Measurements from ENCODE around the gene COL4A4.
"Not testable (repeated sequence)": the region's sequence is repeated elsewhere in the genome, so short reads cannot be mapped to it uniquely, and the experiment has no call there.

Gene COL4A4

DNA sequence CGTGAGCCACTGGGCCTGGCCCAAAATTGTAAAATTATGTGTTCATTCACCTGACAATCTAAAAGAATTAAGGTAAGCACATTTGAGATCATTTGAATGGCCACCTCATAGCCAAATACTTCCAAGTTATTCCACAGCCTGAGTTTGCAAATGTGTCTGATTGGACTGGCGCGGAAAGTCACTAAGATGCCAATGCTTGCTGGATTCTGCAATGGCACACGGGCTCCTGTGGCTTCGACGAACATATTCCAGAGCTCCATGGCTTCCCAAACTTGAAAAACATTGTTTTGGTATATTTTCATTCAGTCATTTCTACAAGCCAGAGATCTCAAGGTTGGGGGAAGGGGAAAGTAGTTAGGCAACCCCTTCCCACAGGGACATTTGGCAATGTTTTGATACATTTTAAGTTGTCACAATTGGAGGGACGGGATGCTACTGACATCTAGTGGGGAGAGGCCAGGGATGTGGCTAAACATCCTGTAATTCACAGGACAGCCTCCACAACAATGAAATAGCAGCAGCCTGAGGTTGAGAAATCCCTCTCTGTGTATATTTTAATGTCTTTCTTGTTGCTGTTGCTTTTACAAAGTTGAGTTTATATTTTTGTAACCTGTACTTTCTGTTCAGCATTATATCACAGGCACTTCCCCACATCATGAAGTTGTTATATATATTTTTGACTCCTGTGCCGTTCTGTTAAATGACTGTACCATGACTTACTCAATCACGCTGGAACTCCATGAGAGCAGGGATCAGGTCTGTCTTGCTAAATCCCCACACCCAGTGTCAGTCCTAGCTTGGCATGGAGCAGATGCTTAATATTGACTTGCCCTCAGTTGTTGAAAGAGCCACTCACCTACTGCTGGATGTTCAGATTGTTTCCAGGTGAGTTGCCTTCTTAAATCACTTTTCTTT, 56.9 kb downstream of the COL4A4 start:
- DNase-seq: peak; percentile 65

GRCh38 chr2:227103583-227103982, 60.4 kb downstream of the COL4A4 start:
- DNase-seq: no peak

- no peak for DNase-seq
Measured at GRCh38 chr2:227099340-227099739, 64.7 kb downstream of the COL4A4 start.

DNA sequence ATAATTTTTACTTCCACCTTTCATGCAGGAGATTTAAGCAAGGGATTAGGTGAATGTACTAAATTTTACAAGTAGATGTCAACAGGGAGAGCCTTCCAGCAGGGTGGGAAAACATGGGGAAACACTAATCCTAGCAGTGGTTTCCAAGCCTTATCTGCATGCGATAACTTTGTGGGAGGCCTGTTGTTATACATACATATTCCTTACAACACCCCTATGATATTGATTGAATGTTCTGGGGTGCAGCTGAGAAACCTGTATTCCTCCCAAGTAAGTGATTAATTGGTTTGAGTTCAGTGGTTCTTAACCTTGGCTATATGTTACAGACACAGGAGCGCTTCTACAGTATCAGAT, 65.9 kb downstream of the COL4A4 start:
- DNase-seq: no peak

DNA sequence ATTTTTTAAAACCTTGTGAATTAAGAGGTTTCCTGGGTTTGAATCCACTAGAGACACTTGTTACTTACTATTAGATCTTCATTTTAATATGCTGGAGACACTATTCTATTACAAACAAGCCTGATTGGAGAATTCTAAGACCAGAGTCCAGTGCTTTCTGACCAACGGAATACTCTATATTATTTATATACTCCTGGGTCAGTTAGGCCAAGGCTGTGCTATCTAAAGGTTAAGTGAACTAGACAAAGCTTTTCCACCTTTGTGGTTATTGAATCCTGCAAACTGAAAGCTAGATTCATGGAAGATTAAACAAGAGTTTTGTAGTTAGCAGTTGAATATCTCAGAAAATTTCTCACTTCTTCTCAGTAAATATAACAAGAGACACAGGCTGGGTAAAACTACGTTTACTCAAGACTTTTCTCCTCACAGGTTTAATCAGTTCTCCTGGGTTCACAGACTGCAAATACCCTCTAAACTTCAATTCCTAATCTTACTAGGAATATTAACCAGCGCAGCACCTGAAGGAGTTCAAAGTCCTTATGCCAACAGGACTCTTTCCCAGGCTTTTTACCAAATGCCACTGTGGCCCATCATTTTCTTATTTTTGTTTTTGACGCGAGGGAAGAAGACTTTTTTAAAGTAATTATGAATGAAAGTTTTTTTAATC, 66.4 kb downstream of the COL4A4 start:
- DNase-seq: no peak

- DNase-seq: no peak
Measured at GRCh38 chr2:227095346-227095745, 68.7 kb downstream of the COL4A4 start.

GRCh38 chr2:227082286-227082685, 81.7 kb downstream of the COL4A4 start:
- no peak for DNase-seq

GRCh38 chr2:227079726-227080125, 84.3 kb downstream of the COL4A4 start:
- DNase-seq: no peak

DNA sequence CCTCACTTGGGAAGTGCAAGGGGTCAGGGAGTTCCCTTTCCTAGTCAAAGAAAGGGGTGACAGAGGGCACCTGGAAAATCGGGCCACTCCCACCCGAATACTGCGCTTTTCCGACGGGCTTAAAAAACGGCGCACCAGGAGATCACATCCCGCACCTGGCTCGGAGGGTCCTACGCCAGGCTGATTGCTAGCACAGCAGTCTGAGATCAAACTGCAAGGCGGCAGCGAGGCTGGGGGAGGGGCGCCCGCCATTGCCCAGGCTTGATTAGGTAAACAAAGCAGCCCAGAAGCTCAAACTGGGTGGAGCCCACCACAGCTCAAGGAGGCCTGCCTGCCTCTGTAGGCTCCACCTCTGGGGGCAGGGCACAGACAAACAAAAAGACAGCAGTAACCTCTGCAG, 98.9 kb downstream of the COL4A4 start:
- DNase-seq: not testable (repeated sequence)

DNA sequence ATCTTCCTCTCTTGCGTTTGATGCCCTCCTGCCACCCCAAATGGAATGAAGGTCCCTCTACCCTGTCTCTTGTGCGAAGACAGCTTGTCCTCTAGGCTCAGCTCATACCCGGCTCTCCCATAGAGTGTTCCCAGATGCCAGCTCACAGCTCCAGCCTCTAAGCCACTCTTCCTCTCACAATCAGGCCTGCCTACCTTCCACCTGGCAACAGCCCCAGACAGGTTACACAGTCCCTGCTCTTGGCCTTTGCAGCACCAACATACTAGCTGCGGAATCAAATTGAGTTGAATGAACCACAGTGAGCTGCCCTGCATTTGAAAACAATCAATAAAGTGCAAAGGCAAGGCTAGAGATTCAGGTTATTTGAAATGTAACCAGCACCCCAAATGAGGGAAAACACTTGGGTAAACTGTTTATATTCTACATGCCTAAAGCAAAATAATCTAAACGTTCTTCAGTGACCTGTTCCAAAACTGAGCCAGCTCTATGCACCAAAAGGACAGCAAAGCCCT, 105.1 kb downstream of the COL4A4 start:
- no peak for DNase-seq

DNA sequence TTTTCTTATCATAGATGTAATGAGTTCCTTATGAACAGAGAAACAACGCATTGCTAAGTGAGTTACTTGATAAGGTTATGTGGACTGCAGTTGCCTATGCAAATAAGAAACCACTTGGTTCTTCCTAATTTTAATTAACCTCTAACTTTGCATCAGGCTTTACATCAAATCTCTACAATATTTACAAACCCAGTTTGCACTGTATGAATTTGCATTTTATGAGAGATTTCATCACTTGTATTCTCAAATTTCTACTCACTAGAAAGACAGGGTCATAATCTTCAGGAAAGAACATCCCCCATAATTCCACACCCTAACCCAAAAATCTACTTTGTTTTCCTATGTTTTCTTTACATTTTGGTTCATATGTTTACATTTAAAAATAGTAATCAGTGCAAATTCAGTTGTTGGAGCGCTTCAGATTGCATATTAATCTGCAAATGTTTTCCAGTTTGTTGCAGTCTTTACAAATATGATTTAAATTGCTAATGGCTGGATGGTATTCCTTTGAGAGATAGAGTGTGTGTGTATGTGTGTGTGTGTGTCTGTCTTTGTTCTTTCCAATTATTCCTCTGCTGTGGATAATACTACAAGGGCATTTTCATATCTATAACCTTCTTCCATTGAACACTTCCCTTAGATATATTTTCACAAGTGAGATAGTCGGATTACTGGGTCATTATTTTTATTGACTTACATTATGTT, 106.1 kb downstream of the COL4A4 start:
- DNase-seq: no peak

DNA sequence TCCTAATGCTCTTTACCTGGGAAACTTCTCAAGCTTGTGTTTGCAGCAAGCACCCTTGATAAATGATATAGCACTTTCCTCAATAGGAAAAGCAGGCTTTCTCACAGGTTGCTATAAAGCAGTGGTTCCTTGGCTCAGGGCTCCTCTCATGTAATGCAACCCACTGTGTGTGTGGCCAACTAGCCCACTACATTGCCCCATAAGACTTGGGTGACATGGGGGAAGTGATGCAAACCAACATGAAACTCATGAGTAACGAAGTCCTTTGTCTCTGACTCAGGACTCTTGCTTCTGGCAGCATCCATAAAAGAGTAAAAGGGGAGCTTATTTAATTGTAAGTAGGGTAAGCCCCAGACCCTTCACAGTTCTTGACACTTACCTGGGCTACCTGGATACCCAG, 106.9 kb downstream of the COL4A4 start:
- no peak for DNase-seq

DNA sequence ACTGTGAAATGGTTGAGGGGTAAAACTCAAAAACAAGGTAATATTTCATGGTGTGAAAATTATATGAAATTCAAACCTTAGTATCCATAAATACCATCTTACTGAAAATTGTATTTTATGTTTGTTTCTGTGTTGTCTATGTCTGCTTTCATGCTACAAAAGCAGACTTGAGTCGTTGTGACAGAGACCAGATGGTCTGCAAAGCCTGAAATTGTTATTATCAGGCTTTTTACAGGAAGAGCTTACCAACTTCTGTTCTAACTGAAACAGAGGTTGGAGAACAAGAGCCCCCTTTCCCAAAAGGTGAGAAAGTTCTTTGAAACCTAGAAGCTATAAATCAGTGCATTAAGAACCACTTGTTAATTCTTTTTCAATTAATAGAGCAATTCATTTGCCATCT, 110.0 kb downstream of the COL4A4 start:
- DNase-seq: no peak

DNA sequence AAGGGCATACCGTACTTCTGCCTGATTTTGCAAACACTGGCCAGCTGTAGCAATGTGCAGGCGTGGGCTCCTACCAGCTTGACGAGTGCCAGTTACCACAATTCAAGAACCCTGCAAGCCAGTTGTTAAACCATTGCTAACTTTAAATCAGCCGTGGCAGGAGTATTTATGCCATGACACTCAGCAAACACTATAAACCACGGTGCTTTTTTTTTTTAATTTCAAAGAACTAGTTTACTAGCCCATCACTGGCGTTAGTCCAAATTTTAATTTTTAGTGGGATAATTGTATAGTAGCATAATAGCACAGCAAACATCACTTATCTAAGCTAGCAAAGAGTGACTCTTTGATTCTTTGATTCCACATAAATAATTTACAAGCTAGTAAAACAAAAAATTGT, 111.1 kb downstream of the COL4A4 start:
- no peak for DNase-seq

GRCh38 chr2:227043981-227044380, 120.0 kb downstream of the COL4A4 start:
- no peak for DNase-seq

- no peak for DNase-seq
Measured at GRCh38 chr2:227038550-227039189, 125.3 kb downstream of the COL4A4 start.

GRCh38 chr2:227036527-227036926, 127.5 kb downstream of the COL4A4 start:
- DNase-seq: no peak

DNA sequence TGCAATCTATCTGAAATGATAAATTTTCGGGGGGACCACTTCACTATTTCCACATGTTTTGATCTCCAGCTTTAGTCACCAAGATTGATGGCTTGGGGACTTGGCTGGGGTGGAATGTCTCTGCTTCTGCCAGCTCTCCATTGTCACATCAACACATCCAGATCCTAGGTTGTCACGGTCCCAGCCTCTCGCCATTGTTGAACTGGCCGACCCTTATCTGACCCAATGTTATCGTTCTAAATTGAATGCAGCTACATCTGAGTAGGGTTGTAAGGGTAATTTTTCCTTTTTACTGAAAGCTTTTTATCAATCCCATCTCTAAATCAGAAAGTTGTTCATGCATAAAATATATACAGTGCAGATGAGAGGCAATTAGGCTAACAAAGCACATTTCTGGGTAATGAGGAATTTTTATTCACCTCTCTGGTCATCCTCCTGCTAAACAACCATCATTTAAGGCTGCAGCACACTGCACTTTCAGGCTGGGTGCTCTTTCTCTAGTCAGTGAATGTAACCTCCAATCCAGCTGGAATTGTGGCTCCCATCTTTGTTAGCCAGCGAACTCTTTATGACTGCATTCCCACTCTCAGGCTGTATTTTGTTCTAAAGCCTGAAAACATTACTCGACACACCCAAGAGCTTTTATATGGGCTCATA, 128.2 kb downstream of the COL4A4 start:
- peak; percentile 28 for DNase-seq

GRCh38 chr2:227033471-227034148, 130.4 kb downstream of the COL4A4 start:
- DNase-seq: peak; percentile 36

GRCh38 chr2:227031379-227031778, 132.6 kb downstream of the COL4A4 start:
- no peak for DNase-seq

DNA sequence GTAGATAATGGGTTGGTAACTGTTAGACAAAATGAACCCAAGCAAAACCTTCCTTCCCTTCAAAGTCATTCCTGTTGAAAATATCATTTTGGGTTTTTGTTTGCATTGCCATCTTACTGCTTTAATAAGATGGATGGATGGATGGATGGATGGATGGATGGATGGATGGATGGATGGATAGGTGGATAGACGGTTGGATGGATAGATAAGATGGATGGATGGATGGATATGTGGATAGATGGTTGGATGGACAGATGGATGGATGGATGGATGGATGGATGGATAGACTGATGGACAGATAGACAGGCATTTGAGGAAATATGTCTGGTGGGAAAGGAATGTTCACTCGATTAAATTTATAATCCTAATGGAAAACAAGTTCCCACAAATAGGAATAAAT, 133.2 kb downstream of the COL4A4 start:
- no peak for DNase-seq

All from right hindlimb (tissue), 1 donor.